Measurements from ENCODE around the gene NRP2.

GRCh38 chr2:205714058-205714776, 31.9 kb downstream of the NRP2 start:
- no peak for TF ChIP-seq CTCF (IDR thresholded peaks at IDR 0.05)
- TF ChIP-seq POLR2AphosphoS5 (IDR thresholded peaks at IDR 0.05): no peak
- TF ChIP-seq POLR2A (IDR thresholded peaks at IDR 0.05; ENCODE audit: low read depth): no peak

All from esophagus muscularis mucosa (tissue), 3 donors.